Astrocyte (in vitro differentiated cells and primary cell): ENCODE results near the gene SLC2A8. TPM values are rescaled to one million over a fixed set of nuclear protein-coding genes. Genes with fewer than 3 reads are reported as not detected.

Source experiments
- DNase-seq: peaks from one replicate; pipeline ENCODE4 v3.0.0-alpha.2; 2010; ENCODE audit warnings: low read depth
- FAIRE-seq: peaks from 2 replicates; lab custom pipeline; 2011; peaks lifted over from hg19 to GRCh38; lab: Jason Lieb, UNC
- H2AFZ ChIP-seq: 2 replicates; pipeline ENCODE4 v1.6.0; 2012; ENCODE audit warnings: low read depth, low read length, inconsistent platforms
- H3K27ac ChIP-seq: 2 replicates; pipeline ENCODE4 v1.5.1; 2011; ENCODE audit warnings: low read depth, low read length, inconsistent platforms
- H3K27me3 ChIP-seq: 2 replicates; pipeline ENCODE4 v1.6.0; 2011; ENCODE audit warnings: low read length, inconsistent platforms; ENCODE audit not compliant: insufficient read depth
- H3K36me3 ChIP-seq: 2 replicates; pipeline ENCODE4 v1.5.1; 2011; ENCODE audit warnings: low read length, inconsistent platforms; ENCODE audit not compliant: insufficient read depth
- H3K4me1 ChIP-seq: 2 replicates; pipeline ENCODE4 v1.5.1; 2011; ENCODE audit warnings: low read length, inconsistent platforms; ENCODE audit not compliant: insufficient read depth
- H3K4me2 ChIP-seq: 2 replicates; pipeline ENCODE4 v1.6.0; 2012; ENCODE audit warnings: low read length, inconsistent platforms
- H3K4me3 ChIP-seq: 2 replicates; pipeline ENCODE4 v1.5.1; 2011; ENCODE audit warnings: low read depth, mild to moderate bottlenecking, low read length, inconsistent platforms; ENCODE audit not compliant: insufficient read depth
- H3K79me2 ChIP-seq: 2 replicates; pipeline ENCODE4 v1.6.0; 2012; ENCODE audit warnings: mild to moderate bottlenecking, low read length, inconsistent platforms; ENCODE audit not compliant: insufficient read depth
- H3K9ac ChIP-seq: 2 replicates; pipeline ENCODE4 v1.6.0; 2012; ENCODE audit warnings: mild to moderate bottlenecking, low read length, inconsistent platforms
- H3K9me3 ChIP-seq: 2 replicates; pipeline ENCODE4 v1.5.1; 2012; ENCODE audit warnings: low read depth, mild to moderate bottlenecking, low read length, inconsistent platforms; ENCODE audit not compliant: insufficient read depth
- H4K20me1 ChIP-seq: 2 replicates; pipeline ENCODE4 v1.6.0; 2012; ENCODE audit warnings: low read length, inconsistent platforms; ENCODE audit not compliant: insufficient read depth
- H3K27ac Mint-ChIP-seq: one replicate; pipeline ENCODE4 v1.8.0; 2021; ENCODE audit warnings: mild to moderate bottlenecking, mixed read lengths; ENCODE audit not compliant: unreplicated experiment
- H3K27me3 Mint-ChIP-seq: one replicate; pipeline ENCODE4 v1.8.0; 2021; ENCODE audit warnings: low read depth, mixed read lengths; ENCODE audit not compliant: unreplicated experiment
- H3K36me3 Mint-ChIP-seq: one replicate; pipeline ENCODE4 v1.8.0; 2021; ENCODE audit warnings: low read depth, mixed read lengths; ENCODE audit not compliant: unreplicated experiment
- H3K4me1 Mint-ChIP-seq: one replicate; pipeline ENCODE4 v1.8.0; 2021; ENCODE audit warnings: low read depth, mixed read lengths; ENCODE audit not compliant: unreplicated experiment
- H3K4me3 Mint-ChIP-seq: one replicate; pipeline ENCODE4 v1.8.0; 2021; ENCODE audit warnings: mild to moderate bottlenecking, moderate library complexity, mixed read lengths; ENCODE audit not compliant: unreplicated experiment
- H3K9me3 Mint-ChIP-seq: one replicate; pipeline ENCODE4 v1.8.0; 2021; ENCODE audit warnings: mild to moderate bottlenecking, mixed read lengths; ENCODE audit not compliant: unreplicated experiment
- EZH2 ChIP-seq: IDR thresholded peaks from 2 replicates; pipeline ENCODE4 v1.6.1; 2012; ENCODE audit warnings: mild to moderate bottlenecking, low read length, inconsistent platforms; ENCODE audit not compliant: insufficient read depth
- total RNA-seq: library from RNA; stranded (reverse); gene quantifications from 2 replicates; pipeline ENCODE4 v1.2.1, GENCODE V29; 2021
- TF ChIP-seq, protein P1 (sequence below): IDR thresholded peaks from 2 replicates; pipeline ENCODE4 v1.5.1; 2011; ENCODE audit warnings: low read depth, mild to moderate bottlenecking, inconsistent platforms, low read length, moderate library complexity; ENCODE audit not compliant: insufficient read depth

Gene SLC2A8
- total RNA-seq, 1 donor from 2014 or later: 18.8 TPM

DNA sequence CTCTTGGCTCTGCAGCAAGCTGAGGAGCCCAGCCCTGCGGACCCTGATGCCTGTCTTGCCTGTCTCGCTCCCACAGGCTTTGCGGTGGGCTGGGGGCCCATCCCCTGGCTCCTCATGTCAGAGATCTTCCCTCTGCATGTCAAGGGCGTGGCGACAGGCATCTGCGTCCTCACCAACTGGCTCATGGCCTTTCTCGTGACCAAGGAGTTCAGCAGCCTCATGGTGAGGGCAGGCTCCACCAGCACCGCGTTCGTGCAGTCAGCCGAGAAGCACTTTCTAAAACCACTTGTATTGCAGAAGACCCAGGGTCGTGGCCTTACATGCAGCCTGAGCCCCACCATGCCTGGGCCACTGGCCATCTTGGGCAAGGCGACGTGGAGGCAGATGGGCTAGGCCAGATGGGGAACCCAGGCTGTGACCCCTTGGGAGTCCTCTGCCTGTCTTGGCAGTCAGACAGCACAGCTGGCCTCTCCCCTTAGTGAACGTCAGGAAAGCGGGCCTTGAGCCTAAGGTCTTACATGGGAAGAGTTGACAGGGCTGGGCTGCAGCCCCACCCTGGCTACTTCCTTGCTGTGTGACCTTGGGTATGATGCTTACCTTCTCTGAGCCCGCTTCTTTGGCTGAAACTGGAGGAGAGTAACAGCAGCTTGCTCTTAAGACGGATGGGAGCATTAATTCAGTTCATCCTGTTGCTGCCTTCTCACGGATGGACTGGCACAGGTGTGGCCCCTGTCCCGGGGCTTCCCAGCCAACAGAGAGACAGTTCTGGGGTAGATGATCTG is 8.6 kb downstream of the SLC2A8 start:
- Histone ChIP-seq H3K27me3 (no peaks in the 10 kb centered on the region), H3K36me3 (no peaks in the 10 kb centered on the region), H3K27ac (no peak overlapping the region), H2AFZ (no peak overlapping the region), H3K79me2 (no peaks in the 10 kb centered on the region), H4K20me1 (no peaks in the 10 kb centered on the region), H3K9me3 (no peaks in the 10 kb centered on the region), H3K4me2 (no peak overlapping the region), H3K4me1 (no peaks in the 10 kb centered on the region), H3K4me3 (no peak overlapping the region), H3K9ac (no peak overlapping the region)
- Mint-ChIP-seq H3K4me3 (no peak overlapping the region), H3K27ac (no peak overlapping the region), H3K4me1 (no peaks in the 10 kb centered on the region), H3K27me3 (no peaks in the 10 kb centered on the region), H3K36me3 (peaks cover 6% of the 10 kb centered on the region), H3K9me3 (no peaks in the 10 kb centered on the region)
- TF ChIP-seq EZH2: no peak
- TF ChIP-seq, protein P1, sequence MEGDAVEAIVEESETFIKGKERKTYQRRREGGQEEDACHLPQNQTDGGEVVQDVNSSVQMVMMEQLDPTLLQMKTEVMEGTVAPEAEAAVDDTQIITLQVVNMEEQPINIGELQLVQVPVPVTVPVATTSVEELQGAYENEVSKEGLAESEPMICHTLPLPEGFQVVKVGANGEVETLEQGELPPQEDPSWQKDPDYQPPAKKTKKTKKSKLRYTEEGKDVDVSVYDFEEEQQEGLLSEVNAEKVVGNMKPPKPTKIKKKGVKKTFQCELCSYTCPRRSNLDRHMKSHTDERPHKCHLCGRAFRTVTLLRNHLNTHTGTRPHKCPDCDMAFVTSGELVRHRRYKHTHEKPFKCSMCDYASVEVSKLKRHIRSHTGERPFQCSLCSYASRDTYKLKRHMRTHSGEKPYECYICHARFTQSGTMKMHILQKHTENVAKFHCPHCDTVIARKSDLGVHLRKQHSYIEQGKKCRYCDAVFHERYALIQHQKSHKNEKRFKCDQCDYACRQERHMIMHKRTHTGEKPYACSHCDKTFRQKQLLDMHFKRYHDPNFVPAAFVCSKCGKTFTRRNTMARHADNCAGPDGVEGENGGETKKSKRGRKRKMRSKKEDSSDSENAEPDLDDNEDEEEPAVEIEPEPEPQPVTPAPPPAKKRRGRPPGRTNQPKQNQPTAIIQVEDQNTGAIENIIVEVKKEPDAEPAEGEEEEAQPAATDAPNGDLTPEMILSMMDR: no peak
- FAIRE-seq (no peak), DNase-seq (no peak)

DNA sequence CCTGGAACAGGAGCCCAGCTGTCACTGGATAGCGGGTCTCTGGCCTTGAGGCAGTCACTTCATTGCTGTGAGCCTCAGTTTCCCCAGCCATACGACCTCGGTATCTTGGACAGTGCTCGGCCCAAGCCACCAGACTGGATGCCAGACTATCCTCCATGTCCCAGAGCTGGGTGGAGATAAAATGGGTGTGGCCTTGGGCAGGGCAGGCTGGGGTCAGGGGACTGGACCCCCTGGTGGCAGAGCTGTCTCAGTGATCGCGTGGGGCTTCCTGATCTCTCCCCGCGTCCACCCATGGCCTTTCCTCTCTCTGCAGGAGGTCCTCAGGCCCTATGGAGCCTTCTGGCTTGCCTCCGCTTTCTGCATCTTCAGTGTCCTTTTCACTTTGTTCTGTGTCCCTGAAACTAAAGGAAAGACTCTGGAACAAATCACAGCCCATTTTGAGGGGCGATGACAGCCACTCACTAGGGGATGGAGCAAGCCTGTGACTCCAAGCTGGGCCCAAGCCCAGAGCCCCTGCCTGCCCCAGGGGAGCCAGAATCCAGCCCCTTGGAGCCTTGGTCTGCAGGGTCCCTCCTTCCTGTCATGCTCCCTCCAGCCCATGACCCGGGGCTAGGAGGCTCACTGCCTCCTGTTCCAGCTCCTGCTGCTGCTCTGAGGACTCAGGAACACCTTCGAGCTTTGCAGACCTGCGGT is 10.0 kb downstream of the SLC2A8 start:
- Histone ChIP-seq H3K4me1 (no peaks in the 10 kb centered on the region), H3K9me3 (no peaks in the 10 kb centered on the region), H3K79me2 (no peaks in the 10 kb centered on the region), H3K4me3 (no peak overlapping the region), H4K20me1 (no peaks in the 10 kb centered on the region), H3K4me2 (no peak overlapping the region), H3K27me3 (no peaks in the 10 kb centered on the region), H3K9ac (no peak overlapping the region), H2AFZ (no peak overlapping the region), H3K27ac (no peak overlapping the region), H3K36me3 (no peaks in the 10 kb centered on the region)
- Mint-ChIP-seq H3K27me3 (no peaks in the 10 kb centered on the region), H3K27ac (no peak overlapping the region), H3K4me1 (no peaks in the 10 kb centered on the region), H3K9me3 (no peaks in the 10 kb centered on the region), H3K36me3 (peaks cover 4% of the 10 kb centered on the region), H3K4me3 (no peak overlapping the region)
- FAIRE-seq (no peak), DNase-seq (no peak)
- TF ChIP-seq EZH2: no peak
- TF ChIP-seq, protein P1: no peak

DNA sequence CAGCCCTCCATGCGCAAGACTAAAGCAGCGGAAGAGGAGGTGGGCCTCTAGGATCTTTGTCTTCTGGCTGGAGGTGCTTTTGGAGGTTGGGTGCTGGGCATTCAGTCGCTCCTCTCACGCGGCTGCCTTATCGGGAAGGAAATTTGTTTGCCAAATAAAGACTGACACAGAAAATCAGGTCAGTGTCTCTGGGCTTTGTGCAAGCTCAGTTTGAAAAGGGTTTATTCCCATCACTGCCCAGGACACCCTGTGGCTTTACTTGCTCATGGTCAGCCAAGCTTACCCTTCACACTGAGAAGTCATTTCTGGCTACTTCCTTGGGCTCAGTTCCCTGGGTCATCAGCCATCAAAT is 10.5 kb downstream of the SLC2A8 start:
- no peak for FAIRE-seq
- Histone ChIP-seq H3K27me3 (no peaks in the 10 kb centered on the region), H3K4me2 (no peak overlapping the region), H3K9me3 (no peaks in the 10 kb centered on the region), H3K9ac (no peak overlapping the region), H3K4me1 (no peaks in the 10 kb centered on the region), H2AFZ (no peak overlapping the region), H4K20me1 (no peaks in the 10 kb centered on the region), H3K36me3 (no peaks in the 10 kb centered on the region), H3K27ac (no peak overlapping the region), H3K4me3 (no peak overlapping the region), H3K79me2 (no peaks in the 10 kb centered on the region)
- TF ChIP-seq EZH2: no peak
- TF ChIP-seq, protein P1: no peak
- Mint-ChIP-seq H3K9me3 (no peaks in the 10 kb centered on the region), H3K36me3 (peaks cover 4% of the 10 kb centered on the region), H3K4me3 (peak overlapping the region; percentile 11), H3K27ac (no peak overlapping the region), H3K4me1 (no peaks in the 10 kb centered on the region), H3K27me3 (no peaks in the 10 kb centered on the region)
- DNase-seq: no peak
